Measurements from ENCODE around the gene HSF4.

HSF4 gene

DNA sequence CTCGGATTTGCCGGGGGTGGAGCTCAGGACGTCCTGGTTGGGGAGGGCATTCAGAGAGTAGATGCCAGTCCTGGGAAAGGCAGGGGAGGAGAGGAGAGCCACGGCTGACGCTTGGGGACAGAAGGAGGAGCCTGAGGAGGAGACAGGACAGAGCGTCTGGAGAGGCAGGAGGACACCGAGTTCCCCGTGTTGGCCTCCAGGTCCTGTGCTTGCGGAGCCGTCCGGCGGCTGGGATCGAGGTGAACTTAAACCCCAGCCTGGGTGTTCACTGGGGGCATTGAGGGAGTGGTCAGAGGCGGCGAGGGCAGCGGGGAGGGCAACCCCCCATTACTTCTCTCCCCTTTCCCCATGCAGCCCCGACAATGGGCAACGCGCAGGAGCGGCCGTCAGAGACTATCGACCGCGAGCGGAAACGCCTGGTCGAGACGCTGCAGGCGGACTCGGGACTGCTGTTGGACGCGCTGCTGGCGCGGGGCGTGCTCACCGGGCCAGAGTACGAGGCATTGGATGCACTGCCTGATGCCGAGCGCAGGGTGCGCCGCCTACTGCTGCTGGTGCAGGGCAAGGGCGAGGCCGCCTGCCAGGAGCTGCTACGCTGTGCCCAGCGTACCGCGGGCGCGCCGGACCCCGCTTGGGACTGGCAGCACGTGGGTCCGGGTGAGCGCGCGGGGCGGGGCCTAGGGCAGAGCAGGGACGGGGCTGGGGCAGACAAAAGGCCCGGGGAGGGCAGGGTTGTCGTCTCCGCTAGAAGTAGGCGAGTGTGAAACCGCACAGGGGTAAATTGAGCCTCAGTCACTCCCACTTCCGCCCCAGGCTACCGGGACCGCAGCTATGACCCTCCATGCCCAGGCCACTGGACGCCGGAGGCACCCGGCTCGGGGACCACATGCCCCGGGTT, 9.5 kb downstream of the HSF4 start:
- TF ChIP-seq, protein P1, sequence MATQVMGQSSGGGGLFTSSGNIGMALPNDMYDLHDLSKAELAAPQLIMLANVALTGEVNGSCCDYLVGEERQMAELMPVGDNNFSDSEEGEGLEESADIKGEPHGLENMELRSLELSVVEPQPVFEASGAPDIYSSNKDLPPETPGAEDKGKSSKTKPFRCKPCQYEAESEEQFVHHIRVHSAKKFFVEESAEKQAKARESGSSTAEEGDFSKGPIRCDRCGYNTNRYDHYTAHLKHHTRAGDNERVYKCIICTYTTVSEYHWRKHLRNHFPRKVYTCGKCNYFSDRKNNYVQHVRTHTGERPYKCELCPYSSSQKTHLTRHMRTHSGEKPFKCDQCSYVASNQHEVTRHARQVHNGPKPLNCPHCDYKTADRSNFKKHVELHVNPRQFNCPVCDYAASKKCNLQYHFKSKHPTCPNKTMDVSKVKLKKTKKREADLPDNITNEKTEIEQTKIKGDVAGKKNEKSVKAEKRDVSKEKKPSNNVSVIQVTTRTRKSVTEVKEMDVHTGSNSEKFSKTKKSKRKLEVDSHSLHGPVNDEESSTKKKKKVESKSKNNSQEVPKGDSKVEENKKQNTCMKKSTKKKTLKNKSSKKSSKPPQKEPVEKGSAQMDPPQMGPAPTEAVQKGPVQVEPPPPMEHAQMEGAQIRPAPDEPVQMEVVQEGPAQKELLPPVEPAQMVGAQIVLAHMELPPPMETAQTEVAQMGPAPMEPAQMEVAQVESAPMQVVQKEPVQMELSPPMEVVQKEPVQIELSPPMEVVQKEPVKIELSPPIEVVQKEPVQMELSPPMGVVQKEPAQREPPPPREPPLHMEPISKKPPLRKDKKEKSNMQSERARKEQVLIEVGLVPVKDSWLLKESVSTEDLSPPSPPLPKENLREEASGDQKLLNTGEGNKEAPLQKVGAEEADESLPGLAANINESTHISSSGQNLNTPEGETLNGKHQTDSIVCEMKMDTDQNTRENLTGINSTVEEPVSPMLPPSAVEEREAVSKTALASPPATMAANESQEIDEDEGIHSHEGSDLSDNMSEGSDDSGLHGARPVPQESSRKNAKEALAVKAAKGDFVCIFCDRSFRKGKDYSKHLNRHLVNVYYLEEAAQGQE (IDR thresholded peaks at IDR 0.05; ENCODE audit: insufficient read depth in 1 of 2, low read depth in 2 of 2, low read length in 2 of 2): no peak
- TF ChIP-seq POLR2AphosphoS5 (IDR thresholded peaks at IDR 0.05; ENCODE audit: low read depth, low read length) (peak; percentile 53), TAF1 (IDR thresholded peaks at IDR 0.05; ENCODE audit: borderline replicate concordance, insufficient read depth, low read length) (no peak), FOXP2 (optimal IDR thresholded peaks at IDR 0.05; ENCODE audit: borderline replicate concordance, extremely low read depth, extremely low read length, insufficient read depth) (peak; percentile 69), SIN3A (IDR thresholded peaks at IDR 0.05; ENCODE audit: borderline replicate concordance, insufficient read depth, low read length) (no peak)

DNA sequence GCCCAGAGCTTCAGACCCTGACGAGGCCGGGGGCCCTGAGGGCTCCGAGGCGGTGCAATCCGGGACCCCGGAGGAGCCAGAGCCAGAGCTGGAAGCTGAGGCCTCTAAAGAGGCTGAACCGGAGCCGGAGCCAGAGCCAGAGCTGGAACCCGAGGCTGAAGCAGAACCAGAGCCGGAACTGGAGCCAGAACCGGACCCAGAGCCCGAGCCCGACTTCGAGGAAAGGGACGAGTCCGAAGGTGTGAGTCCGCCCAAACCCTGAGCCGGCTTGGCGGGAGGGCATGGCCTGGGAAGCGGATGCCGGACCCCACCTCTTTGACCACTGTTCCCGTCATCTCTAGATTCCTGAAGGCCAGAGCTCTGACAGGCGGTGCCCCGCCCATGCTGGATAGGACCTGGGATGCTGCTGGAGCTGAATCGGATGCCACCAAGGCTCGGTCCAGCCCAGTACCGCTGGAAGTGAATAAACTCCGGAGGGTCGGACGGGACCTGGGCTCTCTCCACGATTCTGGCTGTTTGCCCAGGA, 10.2 kb downstream of the HSF4 start:
- TF ChIP-seq TAF1 (IDR thresholded peaks at IDR 0.05; ENCODE audit: borderline replicate concordance, insufficient read depth, low read length) (no peak), POLR2AphosphoS5 (IDR thresholded peaks at IDR 0.05; ENCODE audit: low read depth, low read length) (no peak; the same call in 1 of the 2 replicates), SIN3A (IDR thresholded peaks at IDR 0.05; ENCODE audit: borderline replicate concordance, insufficient read depth, low read length) (no peak)

DNA sequence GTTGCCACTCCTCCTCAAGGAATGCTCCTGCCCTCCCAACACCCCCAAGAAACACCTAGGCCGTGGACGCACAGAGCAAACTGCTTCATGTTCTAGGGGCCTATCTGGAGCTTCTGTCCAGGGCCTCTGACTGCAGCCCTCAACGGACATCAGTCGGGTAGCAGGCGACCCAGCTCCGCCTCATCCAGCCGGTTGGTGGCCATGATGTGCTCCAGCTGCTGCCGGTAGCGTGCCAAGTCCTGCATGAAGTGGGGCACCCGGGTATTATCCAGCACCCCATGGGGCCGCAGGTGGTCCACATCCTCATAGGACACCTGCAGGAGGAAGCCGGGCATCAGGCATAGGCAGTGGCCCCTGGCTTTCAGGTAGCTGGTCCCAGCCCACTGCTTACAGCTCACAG, 12.1 kb downstream of the HSF4 start:
- TF ChIP-seq, protein P1 (IDR thresholded peaks at IDR 0.05; ENCODE audit: insufficient read depth in 1 of 2, low read depth in 2 of 2, low read length in 2 of 2): no peak
- no peak for TF ChIP-seq SIN3A (IDR thresholded peaks at IDR 0.05; ENCODE audit: borderline replicate concordance, insufficient read depth, low read length)
- no peak for TF ChIP-seq POLR2AphosphoS5 (IDR thresholded peaks at IDR 0.05; ENCODE audit: low read depth, low read length)
- TF ChIP-seq TAF1 (IDR thresholded peaks at IDR 0.05; ENCODE audit: borderline replicate concordance, insufficient read depth, low read length): no peak
- no peak for TF ChIP-seq FOXP2 (optimal IDR thresholded peaks at IDR 0.05; ENCODE audit: borderline replicate concordance, extremely low read depth, extremely low read length, insufficient read depth)

DNA sequence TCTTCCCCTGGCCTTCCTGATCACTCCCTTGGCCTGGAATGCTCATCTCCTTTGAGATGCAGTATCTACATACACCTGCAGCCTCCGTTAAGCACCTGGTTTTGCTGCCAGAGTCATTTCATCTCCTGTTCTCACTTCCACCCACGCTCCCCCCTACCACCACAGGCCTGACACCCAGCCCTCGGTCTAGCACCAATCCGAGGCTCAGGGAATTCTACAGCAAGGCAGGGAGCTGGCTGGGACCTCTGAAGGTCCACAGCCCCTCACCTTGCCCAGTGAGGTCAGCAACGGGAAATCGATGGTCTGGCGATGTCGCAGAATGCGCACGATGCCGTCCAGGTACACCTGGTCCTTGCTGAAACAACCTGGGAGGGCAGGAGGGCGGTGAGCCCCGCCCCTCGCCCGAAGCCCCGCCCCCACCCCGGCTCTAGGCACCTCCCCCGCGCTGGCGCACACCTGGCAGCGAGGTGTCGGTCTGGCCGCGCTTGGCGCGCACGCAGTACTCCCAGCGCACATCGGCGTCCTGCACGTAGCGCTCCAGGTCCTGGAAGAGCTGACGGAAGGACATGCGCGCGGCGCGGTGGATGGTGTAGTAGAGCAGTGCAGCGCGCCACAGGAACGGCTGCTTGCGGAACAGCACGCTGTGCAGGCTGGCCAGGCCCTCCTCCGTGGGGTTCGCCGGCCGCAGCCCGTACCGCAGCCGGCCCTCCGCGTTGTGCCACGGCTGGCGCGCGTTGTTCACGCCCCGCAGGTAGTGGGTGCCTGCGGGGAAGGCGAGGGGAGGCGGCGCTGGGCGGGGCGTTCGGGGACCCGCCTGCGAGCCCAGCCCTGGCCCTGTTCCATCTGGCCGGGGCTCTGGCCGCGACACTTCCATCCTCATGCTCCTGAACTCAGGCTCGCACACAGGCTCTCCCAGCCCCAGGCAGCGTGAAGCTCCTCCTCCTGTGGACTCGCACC, 13.5 kb downstream of the HSF4 start:
- TF ChIP-seq, protein P1 (IDR thresholded peaks at IDR 0.05; ENCODE audit: insufficient read depth in 1 of 2, low read depth in 2 of 2, low read length in 2 of 2): no peak
- no peak for TF ChIP-seq POLR2AphosphoS5 (IDR thresholded peaks at IDR 0.05; ENCODE audit: low read depth, low read length)
- no peak for TF ChIP-seq TAF1 (IDR thresholded peaks at IDR 0.05; ENCODE audit: borderline replicate concordance, insufficient read depth, low read length)

DNA sequence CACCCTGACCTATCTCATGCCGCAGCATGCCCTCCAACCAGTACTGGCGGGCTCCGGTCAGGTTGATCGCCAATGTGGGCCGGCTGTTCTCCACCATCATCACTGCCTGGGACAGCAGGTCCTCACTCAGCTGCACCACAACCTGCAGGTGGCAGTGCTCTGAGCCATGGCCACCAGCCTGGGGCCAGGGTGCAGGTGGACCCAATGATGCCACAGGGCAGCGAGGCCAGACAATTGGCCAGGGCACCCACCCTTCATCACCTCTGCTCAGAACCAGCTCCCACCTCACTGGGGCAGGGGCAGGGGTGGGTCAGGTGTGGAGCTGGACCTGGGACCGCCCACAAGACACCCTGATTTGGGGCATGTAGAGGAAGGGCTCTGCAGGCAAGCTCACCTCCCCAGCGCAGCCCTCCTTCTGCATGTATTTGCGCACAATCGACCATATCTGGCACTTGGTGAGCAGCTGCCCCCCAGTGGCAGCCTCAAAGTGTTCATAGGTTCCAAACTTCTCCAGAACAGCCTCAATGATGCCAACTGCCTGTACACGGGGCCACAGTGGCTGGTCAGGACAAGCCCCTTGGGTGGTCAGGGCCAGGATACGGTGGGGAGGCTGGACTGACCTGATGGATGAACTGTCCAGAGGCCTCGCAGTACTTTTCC, 15.0 kb downstream of the HSF4 start:
- no peak for TF ChIP-seq POLR2AphosphoS5 (IDR thresholded peaks at IDR 0.05; ENCODE audit: low read depth, low read length)
